ENCODE results near the gene CDH4. TPM values are rescaled to one million over a fixed set of nuclear protein-coding genes. Genes with fewer than 3 reads are reported as not detected.
"Not testable (repeated sequence)": the region's sequence is repeated elsewhere in the genome, so short reads cannot be mapped to it uniquely, and the experiment has no call there.

The CDH4 gene
- polyA plus RNA-seq, 4 donors: 1.1 to 8.1 (median 6.9) TPM

- DNase-seq (ENCODE audit: low read depth in 4 of 4, low spot score in 3 of 4): no peak
Measured at GRCh38 chr20:61253264-61253639, 1.2 kb downstream of the CDH4 start.

- DNase-seq (ENCODE audit: low read depth in 4 of 4, low spot score in 3 of 4): no peak
Measured at GRCh38 chr20:61253640-61254511, 1.8 kb downstream of the CDH4 start.

GRCh38 chr20:61254881-61255626 lies 3.0 kb downstream of the CDH4 start:
- DNase-seq (ENCODE audit: low read depth in 4 of 4, low spot score in 3 of 4): no peak

- DNase-seq (ENCODE audit: low read depth in 4 of 4, low spot score in 3 of 4): no peak
Measured at GRCh38 chr20:61256365-61256764, 4.3 kb downstream of the CDH4 start.

GRCh38 chr20:61256824-61257223 lies 4.8 kb downstream of the CDH4 start:
- DNase-seq (ENCODE audit: low read depth in 4 of 4, low spot score in 3 of 4): no peak

- no peak for DNase-seq (ENCODE audit: low read depth in 4 of 4, low spot score in 3 of 4)
Measured at GRCh38 chr20:61257611-61258010, 5.5 kb downstream of the CDH4 start.

- no peak for DNase-seq (ENCODE audit: low read depth in 4 of 4, low spot score in 3 of 4)
Measured at GRCh38 chr20:61259741-61260140, 7.7 kb downstream of the CDH4 start.

- no peak for DNase-seq (ENCODE audit: low read depth in 4 of 4, low spot score in 3 of 4)
Measured at GRCh38 chr20:61260905-61261304, 8.8 kb downstream of the CDH4 start.

GRCh38 chr20:61262036-61262435 lies 10.0 kb downstream of the CDH4 start:
- DNase-seq (ENCODE audit: low read depth in 4 of 4, low spot score in 3 of 4): no peak

- no peak for DNase-seq (ENCODE audit: low read depth in 4 of 4, low spot score in 3 of 4)
Measured at GRCh38 chr20:61262514-61262913, 10.5 kb downstream of the CDH4 start.

- DNase-seq (ENCODE audit: low read depth in 4 of 4, low spot score in 3 of 4): no peak
Measured at GRCh38 chr20:61263084-61263695, 11.1 kb downstream of the CDH4 start.

GRCh38 chr20:61263938-61264337 lies 11.9 kb downstream of the CDH4 start:
- no peak for DNase-seq (ENCODE audit: low read depth in 4 of 4, low spot score in 3 of 4)

- DNase-seq (ENCODE audit: low read depth in 4 of 4, low spot score in 3 of 4): no peak
Measured at GRCh38 chr20:61267241-61267640, 15.2 kb downstream of the CDH4 start.

GRCh38 chr20:61268024-61268423 lies 16.0 kb downstream of the CDH4 start:
- DNase-seq (ENCODE audit: low read depth in 4 of 4, low spot score in 3 of 4): no peak

GRCh38 chr20:61271312-61272231 lies 19.5 kb downstream of the CDH4 start:
- no peak for DNase-seq (ENCODE audit: low read depth in 4 of 4, low spot score in 3 of 4)

- not testable (repeated sequence) for DNase-seq (ENCODE audit: low read depth in 4 of 4, low spot score in 3 of 4)
Measured at GRCh38 chr20:61273024-61273423, 21.0 kb downstream of the CDH4 start.

GRCh38 chr20:61273666-61274065 lies 21.6 kb downstream of the CDH4 start:
- not testable (repeated sequence) for DNase-seq (ENCODE audit: low read depth in 4 of 4, low spot score in 3 of 4)

GRCh38 chr20:61274326-61274725 lies 22.3 kb downstream of the CDH4 start:
- DNase-seq (ENCODE audit: low read depth in 4 of 4, low spot score in 3 of 4): no peak

GRCh38 chr20:61278296-61278695 lies 26.2 kb downstream of the CDH4 start:
- no peak for DNase-seq (ENCODE audit: low read depth in 4 of 4, low spot score in 3 of 4)

GRCh38 chr20:61279621-61280150 lies 27.6 kb downstream of the CDH4 start:
- DNase-seq (ENCODE audit: low read depth in 4 of 4, low spot score in 3 of 4): no peak
